ENCODE data around the gene ZNF71.
"Not testable (repeated sequence)": the region's sequence is repeated elsewhere in the genome, so short reads cannot be mapped to it uniquely, and the experiment has no call there.

Gene ZNF71

GRCh38 chr19:56623006-56623405 is 27.9 kb downstream of the ZNF71 start:
- no peak for DNase-seq

DNA sequence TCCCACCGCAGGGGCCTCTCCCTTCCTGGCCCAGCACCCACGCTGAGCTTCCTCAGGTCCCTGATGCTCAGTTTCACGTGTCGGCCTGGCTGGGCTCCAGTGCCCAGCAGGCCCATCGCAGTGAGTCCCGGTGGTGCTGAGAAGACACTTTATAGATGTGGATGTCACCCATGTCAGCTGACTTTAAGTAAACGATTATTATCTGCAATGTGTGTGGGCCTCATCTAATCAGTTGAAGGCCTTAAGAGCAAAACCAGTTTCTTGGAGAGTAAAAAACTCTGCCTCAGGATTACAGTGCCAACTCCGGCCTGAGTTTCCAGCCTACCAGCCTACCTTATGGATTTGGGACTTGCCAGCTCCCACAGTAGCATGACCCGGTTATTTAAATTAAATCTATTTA is 30.6 kb downstream of the ZNF71 start:
- DNase-seq: no peak

DNA sequence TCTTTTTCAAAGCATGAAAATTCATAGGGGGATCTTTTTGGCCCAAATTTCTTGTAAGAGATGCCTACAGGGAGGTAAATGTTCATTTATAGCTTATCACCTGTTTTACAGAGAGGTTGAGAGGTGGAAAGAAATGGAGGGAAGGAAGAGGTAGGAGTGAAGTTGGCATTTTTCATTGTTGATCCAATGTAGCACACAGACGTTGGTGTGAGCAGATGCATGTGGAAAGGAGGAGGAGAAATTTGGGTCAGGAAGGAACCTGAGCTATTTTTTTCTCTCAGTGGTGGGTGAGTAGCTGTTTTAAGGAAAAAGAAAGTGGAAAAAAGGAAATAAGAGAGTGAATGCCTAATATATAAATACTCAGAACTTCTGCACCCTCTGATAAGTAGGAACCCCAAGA is 37.9 kb downstream of the ZNF71 start:
- DNase-seq: no peak

- peak; percentile 3 for DNase-seq
These were observed 43.0 kb downstream of the ZNF71 start for GRCh38 chr19:56637976-56638555.

- no peak for DNase-seq
These were observed 44.1 kb downstream of the ZNF71 start for GRCh38 chr19:56639217-56639616.

- DNase-seq: no peak
These were observed 47.8 kb downstream of the ZNF71 start, which contains the start of gene SMIM17 for GRCh38 chr19:56642711-56643459. TSS of gene SMIM17 (plus strand) at chr19:56643159. CDS start at chr19:56645668, 2,509 bp downstream.

DNA sequence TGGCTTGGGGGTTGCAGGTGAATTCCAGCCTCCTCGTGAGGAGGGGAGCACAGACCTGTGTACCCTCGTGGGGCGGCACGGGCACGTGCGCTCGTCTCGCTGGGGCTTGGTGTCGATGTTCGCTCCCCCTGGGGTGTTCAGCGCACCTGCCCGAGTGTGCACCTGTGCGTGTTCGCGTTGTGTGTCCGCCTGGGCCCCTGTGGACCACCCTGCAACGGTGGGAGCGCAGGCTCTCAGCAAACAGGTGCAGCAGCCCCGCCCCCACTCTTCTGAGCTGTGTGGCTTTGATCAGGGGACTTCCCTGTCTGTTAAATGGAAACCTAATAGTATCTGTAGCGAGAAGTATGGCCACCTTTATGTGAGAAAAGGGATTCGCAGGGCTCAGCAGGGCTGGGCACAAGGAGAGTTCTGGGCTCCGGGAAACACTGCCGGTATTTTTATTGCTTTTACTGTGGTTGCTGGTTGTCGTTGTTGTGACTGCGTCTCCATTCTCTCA is 48.4 kb downstream of the ZNF71 start:
- DNase-seq: no peak

GRCh38 chr19:56654151-56654550 is 59.0 kb downstream of the ZNF71 start:
- no peak for DNase-seq

- no peak for DNase-seq
These were observed 65.4 kb downstream of the ZNF71 start for GRCh38 chr19:56660381-56661107.

DNA sequence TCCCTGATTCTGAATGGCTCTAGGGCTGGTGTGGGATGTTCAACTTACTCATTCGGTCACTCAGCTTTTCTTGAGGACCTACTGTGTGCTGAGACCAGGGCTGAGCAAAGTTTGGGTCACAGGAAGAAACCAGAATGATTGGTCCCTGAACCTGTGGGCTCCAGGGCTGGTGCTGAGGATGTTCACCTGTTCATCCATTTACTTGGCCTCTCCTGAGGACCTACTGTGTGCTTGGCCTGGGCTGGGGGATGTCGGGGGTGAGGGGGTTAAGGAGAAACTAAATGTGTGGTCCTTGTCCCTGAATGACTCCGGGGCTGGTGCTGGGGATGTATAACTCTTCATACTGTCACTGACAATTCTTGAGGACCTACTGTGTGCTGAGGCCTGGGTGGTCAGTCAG is 66.1 kb downstream of the ZNF71 start:
- no peak for DNase-seq

- no peak for DNase-seq
These were observed 68.9 kb downstream of the ZNF71 start for GRCh38 chr19:56663931-56664500.

- no peak for DNase-seq
These were observed 69.4 kb downstream of the ZNF71 start for GRCh38 chr19:56664511-56664910.

DNA sequence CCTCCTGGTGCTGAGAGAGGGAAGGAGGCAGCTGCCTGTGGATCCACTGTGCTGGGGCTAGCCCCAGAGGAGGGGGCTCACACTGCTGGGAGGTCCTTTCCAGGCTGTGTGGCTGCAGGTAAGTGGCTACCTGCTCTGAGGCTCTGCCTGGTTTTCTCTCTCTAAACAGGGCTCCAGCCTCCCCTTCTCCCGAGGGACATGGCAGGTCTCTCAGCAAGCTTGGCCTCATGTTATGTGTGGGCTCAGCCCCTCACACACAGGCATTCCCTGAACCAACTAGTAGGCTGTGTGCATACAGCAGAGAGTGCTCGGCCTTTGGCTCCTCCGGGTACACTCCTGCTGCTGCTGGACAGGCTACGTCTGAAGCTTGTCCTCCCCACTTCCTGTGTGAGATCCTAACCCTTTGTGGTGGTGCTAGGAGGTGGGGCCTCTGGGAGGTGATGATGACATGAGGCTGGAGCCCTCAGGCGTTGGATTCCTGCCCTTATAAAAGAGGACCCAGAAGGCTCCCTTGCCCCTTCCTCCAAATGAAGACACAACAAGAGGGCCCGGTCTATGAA is 72.3 kb downstream of the ZNF71 start:
- DNase-seq: no peak

DNA sequence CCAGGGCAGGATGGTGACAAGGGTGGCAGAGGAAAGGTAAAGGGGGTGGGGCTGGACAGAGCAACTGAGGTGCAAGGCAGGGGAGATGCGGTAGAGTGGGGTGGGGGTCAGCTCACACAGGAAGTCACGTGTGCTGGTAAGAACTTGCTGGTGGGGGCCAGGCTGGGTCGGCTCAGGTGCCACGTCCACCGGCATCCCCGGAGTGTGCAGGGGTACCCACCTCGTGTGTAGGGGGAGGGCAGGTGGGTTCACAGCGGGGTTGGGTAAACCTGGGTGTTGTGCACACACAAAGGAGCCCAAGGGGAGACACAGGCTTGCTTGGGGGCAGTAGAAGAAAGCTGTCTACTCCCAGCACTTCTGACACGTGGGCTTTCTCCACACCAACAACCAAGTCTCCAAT is 73.6 kb downstream of the ZNF71 start:
- DNase-seq: no peak

- no peak for DNase-seq
These were observed 75.4 kb downstream of the ZNF71 start for GRCh38 chr19:56670401-56670960.

DNA sequence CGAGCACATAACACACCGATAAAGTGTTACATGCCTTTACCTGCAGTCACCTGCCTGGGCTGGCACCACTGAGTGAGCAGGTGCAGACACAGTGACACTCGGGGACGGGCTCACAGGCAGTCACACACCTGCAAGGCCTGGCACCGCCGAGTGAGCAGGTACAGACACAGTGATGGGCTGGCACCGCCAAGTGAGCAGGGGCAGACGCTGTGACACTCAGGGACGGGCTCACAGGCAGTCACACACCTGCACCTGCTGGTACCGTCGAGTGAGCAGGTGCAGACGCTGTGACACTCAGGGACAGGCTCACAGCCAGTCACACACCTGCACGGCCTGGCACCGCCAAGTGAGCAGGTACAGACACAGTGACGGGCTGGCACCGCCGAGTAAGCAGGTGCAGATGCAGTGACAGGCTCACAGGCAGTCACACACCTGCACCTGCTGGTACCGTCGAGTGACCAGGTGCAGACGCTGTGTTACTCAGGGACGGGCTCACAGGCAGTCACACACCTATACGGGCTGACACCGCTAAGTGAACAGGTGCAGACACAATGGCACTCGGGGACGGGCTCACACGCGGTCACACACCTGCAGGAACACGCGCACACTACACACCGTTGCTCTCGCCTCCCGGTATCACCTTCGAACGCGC is 76.0 kb downstream of the ZNF71 start:
- DNase-seq: no peak

DNA sequence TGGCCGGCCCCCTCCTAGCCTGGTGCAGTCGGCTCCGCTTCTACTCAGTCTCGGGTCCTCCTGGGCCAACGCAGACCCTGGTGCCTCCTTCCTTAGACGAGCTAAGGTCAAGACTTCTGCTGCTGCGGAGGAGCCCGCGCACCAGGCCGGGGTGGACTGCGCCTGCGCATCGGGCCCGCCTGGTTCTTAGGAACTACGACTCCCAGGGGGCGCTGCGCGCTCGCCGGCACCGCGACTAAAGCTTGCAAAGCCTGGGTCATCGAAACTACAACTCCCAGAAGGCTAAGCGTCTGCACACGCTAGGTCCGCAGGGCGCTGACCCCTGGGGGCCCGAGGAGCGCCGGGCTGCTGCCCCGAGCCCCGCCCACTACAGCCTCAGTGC is 76.5 kb downstream of the ZNF71 start, which contains the start of gene ZNF835:
TSS of gene ZNF835 (minus strand) at position 145 of the 382 bp plus-strand sequence. CDS start 6,559 bp downstream, outside the sequence.
- DNase-seq: peak; percentile 86

DNA sequence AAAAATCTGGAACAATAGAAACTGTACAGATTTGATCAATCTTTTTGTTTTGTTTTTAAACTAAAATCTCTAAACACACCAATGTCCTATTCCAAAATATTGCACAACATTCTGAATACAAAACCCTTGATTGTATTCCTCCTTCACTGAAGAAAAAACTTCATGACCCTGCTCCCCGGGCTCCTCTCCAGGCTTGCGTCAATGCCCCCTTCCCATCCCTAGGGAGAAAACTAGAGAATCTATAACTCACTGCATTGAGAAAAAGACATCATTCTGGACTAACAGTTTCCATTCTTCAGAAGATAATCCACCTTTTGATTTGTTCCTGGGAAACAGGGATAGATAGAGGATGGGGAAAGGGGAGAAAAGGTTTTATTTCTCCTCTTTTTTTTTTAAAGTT is 77.5 kb downstream of the ZNF71 start:
- DNase-seq: not testable (repeated sequence)

Measured in CD4-positive, alpha-beta T cell treated with Interleukin-10 for 1 hour (primary cell).